IMR-90 (cell line): ENCODE measurements around the gene NTRK2.

Source experiments
- BHLHE40 ChIP-seq: fragments of 150-350 bp; IDR thresholded peaks from 2 replicates; pipeline ENCODE4 v1.6.1; 2016; ENCODE audit warnings: mild to moderate bottlenecking, low read depth, low read length
- CEBPB ChIP-seq: IDR thresholded peaks from 2 replicates; pipeline ENCODE4 v1.6.1; 2012; ENCODE audit warnings: low read depth, low read length, improper control_type of control experiment
- FOS ChIP-seq: fragments of 150-350 bp; IDR thresholded peaks from 2 replicates; pipeline ENCODE4 v1.6.1; 2016; ENCODE audit warnings: low read depth, low read length
- MAFK ChIP-seq: IDR thresholded peaks from 2 replicates; pipeline ENCODE4 v1.6.1; 2012; ENCODE audit warnings: low read depth, low read length, improper control_type of control experiment
- MAZ ChIP-seq: IDR thresholded peaks from 2 replicates; pipeline ENCODE4 v1.6.1; 2012; ENCODE audit warnings: low read depth, mild to moderate bottlenecking, low read length, improper control_type of control experiment, moderate library complexity, borderline replicate concordance
- MXI1 ChIP-seq: IDR thresholded peaks from 2 replicates; pipeline ENCODE4 v1.6.1; 2012; ENCODE audit warnings: low read depth, mild to moderate bottlenecking, low read length, moderate library complexity, borderline replicate concordance
- NFE2L2 ChIP-seq: fragments of 150-350 bp; IDR thresholded peaks from 2 replicates; pipeline ENCODE4 v1.6.1; 2016; ENCODE audit warnings: low read depth, mild to moderate bottlenecking, low read length
- POLR2A ChIP-seq: IDR thresholded peaks from 2 replicates; pipeline ENCODE4 v1.6.1; 2012; ENCODE audit warnings: mild to moderate bottlenecking, low read depth, low read length
- RCOR1 ChIP-seq: IDR thresholded peaks from 2 replicates; pipeline ENCODE4 v1.6.1; 2012; ENCODE audit warnings: mild to moderate bottlenecking, low read length, improper control_type of control experiment; ENCODE audit not compliant: insufficient replicate concordance
- RFX5 ChIP-seq: IDR thresholded peaks from 2 replicates; pipeline ENCODE4 v1.8.0; 2012; ENCODE audit warnings: low read depth, mild to moderate bottlenecking, low read length, moderate library complexity
- SMC3 ChIP-seq: fragments of 150-350 bp; IDR thresholded peaks from 2 replicates; pipeline ENCODE4 v1.6.1; 2016; ENCODE audit warnings: low read depth, mild to moderate bottlenecking, antibody characterized with exemption, low read length, moderate library complexity
- USF2 ChIP-seq: fragments of 150-350 bp; IDR thresholded peaks from 2 replicates; pipeline ENCODE4 v1.6.1; 2017; ENCODE audit warnings: mild to moderate bottlenecking, antibody characterized with exemption, low read length, low read depth
- TF ChIP-seq, protein P1 (sequence below): fragments of 150-350 bp; IDR thresholded peaks from 2 replicates; pipeline ENCODE4 v1.6.1; 2016; ENCODE audit warnings: low read depth, mild to moderate bottlenecking, low read length, moderate library complexity, borderline replicate concordance
- TF ChIP-seq, protein P2 (sequence below): conservative IDR thresholded peaks from 2 replicates; pipeline ENCODE4 v1.5.1; 2012; ENCODE audit warnings: mild to moderate bottlenecking, low read depth, low read length, improper control_type of control experiment

DNA sequence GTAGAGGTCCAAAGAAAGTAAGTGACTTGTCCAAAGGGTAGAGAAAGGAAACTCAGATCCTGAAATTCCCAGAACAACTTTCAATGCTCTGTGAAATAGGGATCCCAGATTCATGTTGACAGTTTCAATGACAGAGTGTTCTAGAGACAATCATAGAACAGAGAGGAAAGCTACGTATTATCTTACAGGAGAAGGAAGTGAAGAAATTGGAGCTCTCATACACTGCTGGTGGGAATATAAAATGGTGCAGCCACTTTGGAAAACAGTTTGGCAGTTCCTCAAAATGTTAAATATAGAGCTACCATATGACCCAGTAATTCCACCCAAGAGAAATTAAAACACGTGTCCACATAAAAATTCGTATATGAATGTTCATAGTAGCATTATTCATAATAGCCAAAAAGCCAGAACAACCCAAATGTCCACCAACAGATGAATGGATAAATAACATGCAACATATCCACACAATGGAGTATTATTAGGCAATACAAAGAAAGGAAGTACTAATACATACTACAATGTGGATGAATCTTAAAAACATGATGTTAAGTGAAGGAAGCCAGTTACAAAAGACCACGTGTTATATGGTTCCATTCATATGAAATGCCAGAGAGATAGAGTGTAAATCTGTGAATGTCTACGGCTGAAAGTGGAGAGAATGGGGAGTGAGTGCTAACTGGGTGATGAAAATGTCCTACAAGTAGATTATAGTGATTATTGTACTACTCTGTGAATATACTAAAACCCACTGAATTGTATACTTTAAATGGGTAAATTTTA is 197.1 kb downstream of the NTRK2 start:
- TF ChIP-seq POLR2A, result no peak
- TF ChIP-seq, protein P1, sequence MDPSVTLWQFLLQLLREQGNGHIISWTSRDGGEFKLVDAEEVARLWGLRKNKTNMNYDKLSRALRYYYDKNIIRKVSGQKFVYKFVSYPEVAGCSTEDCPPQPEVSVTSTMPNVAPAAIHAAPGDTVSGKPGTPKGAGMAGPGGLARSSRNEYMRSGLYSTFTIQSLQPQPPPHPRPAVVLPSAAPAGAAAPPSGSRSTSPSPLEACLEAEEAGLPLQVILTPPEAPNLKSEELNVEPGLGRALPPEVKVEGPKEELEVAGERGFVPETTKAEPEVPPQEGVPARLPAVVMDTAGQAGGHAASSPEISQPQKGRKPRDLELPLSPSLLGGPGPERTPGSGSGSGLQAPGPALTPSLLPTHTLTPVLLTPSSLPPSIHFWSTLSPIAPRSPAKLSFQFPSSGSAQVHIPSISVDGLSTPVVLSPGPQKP, result no peak
- TF ChIP-seq USF2, result no peak
- no peak for TF ChIP-seq MXI1
- TF ChIP-seq FOS, result no peak
- TF ChIP-seq CEBPB, result no peak
- TF ChIP-seq, protein P2, sequence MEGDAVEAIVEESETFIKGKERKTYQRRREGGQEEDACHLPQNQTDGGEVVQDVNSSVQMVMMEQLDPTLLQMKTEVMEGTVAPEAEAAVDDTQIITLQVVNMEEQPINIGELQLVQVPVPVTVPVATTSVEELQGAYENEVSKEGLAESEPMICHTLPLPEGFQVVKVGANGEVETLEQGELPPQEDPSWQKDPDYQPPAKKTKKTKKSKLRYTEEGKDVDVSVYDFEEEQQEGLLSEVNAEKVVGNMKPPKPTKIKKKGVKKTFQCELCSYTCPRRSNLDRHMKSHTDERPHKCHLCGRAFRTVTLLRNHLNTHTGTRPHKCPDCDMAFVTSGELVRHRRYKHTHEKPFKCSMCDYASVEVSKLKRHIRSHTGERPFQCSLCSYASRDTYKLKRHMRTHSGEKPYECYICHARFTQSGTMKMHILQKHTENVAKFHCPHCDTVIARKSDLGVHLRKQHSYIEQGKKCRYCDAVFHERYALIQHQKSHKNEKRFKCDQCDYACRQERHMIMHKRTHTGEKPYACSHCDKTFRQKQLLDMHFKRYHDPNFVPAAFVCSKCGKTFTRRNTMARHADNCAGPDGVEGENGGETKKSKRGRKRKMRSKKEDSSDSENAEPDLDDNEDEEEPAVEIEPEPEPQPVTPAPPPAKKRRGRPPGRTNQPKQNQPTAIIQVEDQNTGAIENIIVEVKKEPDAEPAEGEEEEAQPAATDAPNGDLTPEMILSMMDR, result no peak
- TF ChIP-seq MAZ, result no peak
- TF ChIP-seq RCOR1, result no peak
- no peak for TF ChIP-seq BHLHE40
- TF ChIP-seq RFX5, result no peak
- no peak for TF ChIP-seq MAFK
- TF ChIP-seq SMC3, result no peak
- TF ChIP-seq NFE2L2, result no peak
